ENCODE measurements around the gene HSPA2.

- TF ChIP-seq POLR2A (IDR thresholded peaks at IDR 0.05) = peak; percentile 93 to 98
- TF ChIP-seq CTCF (IDR thresholded peaks at IDR 0.05) = peak; percentile 72 to 100 (median 82)
Measured at GRCh38 chr14:64540208-64541202, at the start of gene HSPA2.
